ENCODE data around the gene ADGB. TPM values are rescaled to one million over a fixed set of nuclear protein-coding genes. Genes with fewer than 3 reads are reported as not detected.

Gene ADGB
- polyA plus RNA-seq, 1 donor (not counting 4 experiments of a cell fraction or from before 2014, with no cell fraction given), result not detected

DNA sequence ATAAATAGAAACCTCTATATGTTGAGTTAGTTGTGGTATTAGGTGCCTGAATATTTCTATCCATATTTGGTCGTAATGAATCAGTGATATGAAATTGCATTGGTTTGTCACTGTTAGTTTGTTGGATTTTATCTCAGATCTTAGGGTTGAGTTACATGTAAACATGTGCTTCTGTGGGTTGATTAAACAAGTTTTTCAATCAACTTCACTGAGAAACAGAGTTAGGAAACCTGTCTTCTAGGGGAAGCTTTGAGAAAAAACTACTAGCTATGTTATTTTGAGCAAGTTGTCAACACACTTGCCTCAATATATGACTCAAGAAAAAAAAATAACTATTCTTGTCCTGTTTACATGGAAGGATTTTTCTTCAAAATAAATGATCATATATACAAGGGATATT is 14.8 kb upstream of the ADGB start:
- dilution Hi-C loops (cut with MboI; ENCODE audit: extremely low pct_ligation_motif_present, low sequenced_read_pairs), result no loop called here
- no peaks in the 10 kb centered on the region for H3K9me1 ChIP-seq (ENCODE audit: control insufficient read depth, extremely low read depth, insufficient read depth, low read length)
- no peaks in the 10 kb centered on the region for H3K79me2 ChIP-seq (ENCODE audit: control insufficient read depth, insufficient read depth, low read length)
- no peak overlapping the region for H3K27ac ChIP-seq (ENCODE audit: control insufficient read depth, insufficient read depth, low read length)
- TF ChIP-seq, protein P1, sequence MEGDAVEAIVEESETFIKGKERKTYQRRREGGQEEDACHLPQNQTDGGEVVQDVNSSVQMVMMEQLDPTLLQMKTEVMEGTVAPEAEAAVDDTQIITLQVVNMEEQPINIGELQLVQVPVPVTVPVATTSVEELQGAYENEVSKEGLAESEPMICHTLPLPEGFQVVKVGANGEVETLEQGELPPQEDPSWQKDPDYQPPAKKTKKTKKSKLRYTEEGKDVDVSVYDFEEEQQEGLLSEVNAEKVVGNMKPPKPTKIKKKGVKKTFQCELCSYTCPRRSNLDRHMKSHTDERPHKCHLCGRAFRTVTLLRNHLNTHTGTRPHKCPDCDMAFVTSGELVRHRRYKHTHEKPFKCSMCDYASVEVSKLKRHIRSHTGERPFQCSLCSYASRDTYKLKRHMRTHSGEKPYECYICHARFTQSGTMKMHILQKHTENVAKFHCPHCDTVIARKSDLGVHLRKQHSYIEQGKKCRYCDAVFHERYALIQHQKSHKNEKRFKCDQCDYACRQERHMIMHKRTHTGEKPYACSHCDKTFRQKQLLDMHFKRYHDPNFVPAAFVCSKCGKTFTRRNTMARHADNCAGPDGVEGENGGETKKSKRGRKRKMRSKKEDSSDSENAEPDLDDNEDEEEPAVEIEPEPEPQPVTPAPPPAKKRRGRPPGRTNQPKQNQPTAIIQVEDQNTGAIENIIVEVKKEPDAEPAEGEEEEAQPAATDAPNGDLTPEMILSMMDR (optimal IDR thresholded peaks at IDR 0.05 in 1 of 3, IDR thresholded peaks at IDR 0.05 in 1 of 3, conservative IDR thresholded peaks at IDR 0.05 in 1 of 3; ENCODE audit: extremely low read depth in 1 of 3, insufficient read depth in 2 of 3, low read length in 3 of 3), result no peak
- TF ChIP-seq EZH2 (IDR thresholded peaks at IDR 0.05; ENCODE audit: low read length), result no peak
- H3K36me3 ChIP-seq (ENCODE audit: control insufficient read depth in 2 of 2, extremely low read depth in 1 of 2, insufficient read depth in 2 of 2, low read length in 2 of 2), result no peaks in the 10 kb centered on the region
- no peak overlapping the region for H3K4me3 ChIP-seq (ENCODE audit: control insufficient read depth in 2 of 3, extremely low read depth in 1 of 3, insufficient read depth in 2 of 3, low read depth in 1 of 3, low read length in 3 of 3)
- no peak overlapping the region for H2AFZ ChIP-seq (ENCODE audit: control insufficient read depth, low read length)
- no peaks in the 10 kb centered on the region for H3K27me3 ChIP-seq (ENCODE audit: control insufficient read depth, extremely low read depth, insufficient read depth, low read length)
- FAIRE-seq (no peak), DNase-seq (ENCODE audit: low read depth, low spot score) (no peak)
- H4K20me1 ChIP-seq (ENCODE audit: control insufficient read depth, extremely low read depth, insufficient read depth, low read length), result no peaks in the 10 kb centered on the region
- H3K9me3 ChIP-seq (ENCODE audit: control insufficient read depth, low read depth, low read length), result no peaks in the 10 kb centered on the region
- H3K4me1 ChIP-seq (ENCODE audit: control insufficient read depth, extremely low read depth, insufficient read depth, low read length), result no peaks in the 10 kb centered on the region
- no peak overlapping the region for H3K9ac ChIP-seq (ENCODE audit: control insufficient read depth, extremely low read depth, insufficient read depth, low read length)
- H3K4me2 ChIP-seq (ENCODE audit: control insufficient read depth, extremely low read depth, insufficient read depth, low read depth, low read length), result no peak overlapping the region

- Histone ChIP-seq H3K4me3 (ENCODE audit: control insufficient read depth in 2 of 3, extremely low read depth in 1 of 3, insufficient read depth in 2 of 3, low read depth in 1 of 3, low read length in 3 of 3) (no peak overlapping the region), H3K4me2 (ENCODE audit: control insufficient read depth, extremely low read depth, insufficient read depth, low read depth, low read length) (no peak overlapping the region), H3K9me3 (ENCODE audit: control insufficient read depth, low read depth, low read length) (no peaks in the 10 kb centered on the region), H3K79me2 (ENCODE audit: control insufficient read depth, insufficient read depth, low read length) (no peaks in the 10 kb centered on the region), H3K4me1 (ENCODE audit: control insufficient read depth, extremely low read depth, insufficient read depth, low read length) (no peaks in the 10 kb centered on the region), H3K36me3 (ENCODE audit: control insufficient read depth in 2 of 2, extremely low read depth in 1 of 2, insufficient read depth in 2 of 2, low read length in 2 of 2) (no peaks in the 10 kb centered on the region), H3K9ac (ENCODE audit: control insufficient read depth, extremely low read depth, insufficient read depth, low read length) (no peak overlapping the region), H3K27me3 (ENCODE audit: control insufficient read depth, extremely low read depth, insufficient read depth, low read length) (no peaks in the 10 kb centered on the region), H4K20me1 (ENCODE audit: control insufficient read depth, extremely low read depth, insufficient read depth, low read length) (no peaks in the 10 kb centered on the region), H3K27ac (ENCODE audit: control insufficient read depth, insufficient read depth, low read length) (no peak overlapping the region), H3K9me1 (ENCODE audit: control insufficient read depth, extremely low read depth, insufficient read depth, low read length) (no peaks in the 10 kb centered on the region), H2AFZ (ENCODE audit: control insufficient read depth, low read length) (no peak overlapping the region)
- FAIRE-seq, result no peak
- DNase-seq (ENCODE audit: low read depth, low spot score), result no peak
- TF ChIP-seq, protein P1 (optimal IDR thresholded peaks at IDR 0.05 in 1 of 3, IDR thresholded peaks at IDR 0.05 in 1 of 3, conservative IDR thresholded peaks at IDR 0.05 in 1 of 3; ENCODE audit: extremely low read depth in 1 of 3, insufficient read depth in 2 of 3, low read length in 3 of 3), result no peak
- no peak for TF ChIP-seq EZH2 (IDR thresholded peaks at IDR 0.05; ENCODE audit: low read length)
- dilution Hi-C loops (cut with MboI; ENCODE audit: extremely low pct_ligation_motif_present, low sequenced_read_pairs), result no loop called here
These were observed 11.3 kb upstream of the ADGB start for GRCh38 chr6:146587459-146587858.

Measured in keratinocyte (primary cell).